H1 (cell line): ENCODE measurements around the gene ALPK3. TPM values are rescaled to one million over a fixed set of nuclear protein-coding genes. Genes with fewer than 3 reads are reported as not detected.

Experiments
- CTCF ChIA-PET: fragments of 300-600 bp; sonication (Branson Sonifier 250); formaldehyde crosslinking; loops from one replicate; lab custom pipeline; 2021; ENCODE audit not compliant: partially characterized antibody; lab: Charles Lee
- POLR2A ChIA-PET: fragments of 300-600 bp; sonication (Branson Sonifier 250); formaldehyde crosslinking; loops from one replicate; lab custom pipeline; 2021; ENCODE audit warnings: inconsistent platforms; ENCODE audit not compliant: partially characterized antibody; lab: Charles Lee
- DNase-seq, 2 experiments: peaks; one replicate each; pipeline versions ENCODE4 v3.0.0 to v3.0.0-alpha.2; 2010 to 2022; ENCODE audit warnings: low spot score in 2 of 2, low read depth in 1 of 2, mixed read lengths in 1 of 2
- FAIRE-seq: peaks from 2 replicates; lab custom pipeline; 2011; peaks lifted over from hg19 to GRCh38; lab: Jason Lieb, UNC
- H2AFZ ChIP-seq: 2 replicates; pipeline ENCODE4 v1.8.1; 2012; ENCODE audit warnings: low read length, inconsistent platforms
- H2AK5ac ChIP-seq: 2 replicates; pipeline ENCODE4 v1.6.1; 2013; ENCODE audit warnings: low read depth, low read length
- H2BK120ac ChIP-seq: replicated peaks from 2 replicates; pipeline ENCODE3; 2013; ENCODE audit warnings: low read depth, low read length, inconsistent platforms
- H2BK12ac ChIP-seq: 2 replicates; pipeline ENCODE4 v1.6.1; 2013; ENCODE audit warnings: low read depth, low read length
- H2BK15ac ChIP-seq: 2 replicates; pipeline ENCODE4 v1.6.1; 2013; ENCODE audit warnings: low read length
- H2BK20ac ChIP-seq: 2 replicates; pipeline ENCODE4 v1.6.1; 2013; ENCODE audit warnings: low read length
- H2BK5ac ChIP-seq: 2 replicates; pipeline ENCODE4 v1.6.1; 2013; ENCODE audit warnings: low read depth, low read length
- H3K14ac ChIP-seq: 2 replicates; pipeline ENCODE4 v1.6.1; 2013; ENCODE audit warnings: inconsistent platforms; ENCODE audit not compliant: insufficient read length
- H3K18ac ChIP-seq: 2 replicates; pipeline ENCODE4 v1.6.1; 2013; ENCODE audit warnings: low read length; ENCODE audit errors: extremely low read depth
- H3K23ac ChIP-seq: 2 replicates; pipeline ENCODE4 v1.6.1; 2013; ENCODE audit warnings: inconsistent platforms; ENCODE audit not compliant: insufficient read length
- H3K23me2 ChIP-seq: 2 replicates; pipeline ENCODE4 v1.6.1; 2013; ENCODE audit warnings: low read depth, low read length
- H3K27ac ChIP-seq: 2 replicates; pipeline ENCODE4 v1.6.1; 2011; ENCODE audit warnings: low read depth, low read length, inconsistent platforms
- H3K27me3 ChIP-seq, 4 experiments: replicated peaks in 1 of 4; 1 replicate in 1 of 4; 2 replicates in 3 of 4; pipeline versions ENCODE4 v1.6.1 to v1.8.1; 2011 to 2013; ENCODE audit warnings: low read length in 3 of 4, mild to moderate bottlenecking in 3 of 4, inconsistent platforms in 2 of 4, mixed read lengths in 2 of 4, moderate library complexity in 1 of 4; ENCODE audit not compliant: control insufficient read depth in 3 of 4, insufficient read depth in 3 of 4; ENCODE audit errors: extremely low read depth in 1 of 4
- H3K36me3 ChIP-seq, 4 experiments: 2 replicates each; pipeline versions ENCODE4 v1.6.1 to v1.8.1; 2011 to 2013; ENCODE audit warnings: mild to moderate bottlenecking in 4 of 4, low read length in 3 of 4, moderate library complexity in 2 of 4, control low read depth in 1 of 4, inconsistent platforms in 1 of 4; ENCODE audit not compliant: insufficient read depth in 4 of 4, control insufficient read depth in 2 of 4
- H3K4ac ChIP-seq: replicated peaks from 2 replicates; pipeline ENCODE3; 2013; ENCODE audit warnings: low read length, low read depth, mixed read lengths, inconsistent platforms; ENCODE audit not compliant: insufficient read length
- H3K4me1 ChIP-seq, 4 experiments: replicated peaks in 1 of 4; 1 replicate in 1 of 4; 2 replicates in 3 of 4; pipeline versions ENCODE4 v1.6.1 to v1.8.1; 2011 to 2013; ENCODE audit warnings: low read length in 3 of 4, inconsistent platforms in 2 of 4, mixed read lengths in 1 of 4; ENCODE audit not compliant: insufficient read depth in 4 of 4, control insufficient read depth in 3 of 4
- H3K4me2 ChIP-seq, 2 experiments: 2 replicates each; pipeline versions ENCODE4 v1.6.1 to v1.8.1; 2011 to 2013; ENCODE audit warnings: low read depth in 2 of 2, low read length in 2 of 2, control low read depth in 1 of 2, inconsistent platforms in 1 of 2, mild to moderate bottlenecking in 1 of 2; ENCODE audit not compliant: insufficient read depth in 1 of 2
- H3K4me3 ChIP-seq, 4 experiments: fragments of 200-600, 300-600 bp in 1 of 4; sonication (generic), shearing (Covaris generic), sonication (Bioruptor Twin) in 1 of 4; 2 replicates each; pipeline versions ENCODE4 v1.5.1 to v1.8.1; 2011 to 2016; ENCODE audit warnings: low read length in 4 of 4, low read depth in 3 of 4, control low read depth in 2 of 4, inconsistent platforms in 2 of 4, mild to moderate bottlenecking in 2 of 4, mixed read lengths in 1 of 4, moderate library complexity in 1 of 4; ENCODE audit not compliant: insufficient read depth in 2 of 4; ENCODE audit errors: extremely low read depth in 1 of 4
- H3K56ac ChIP-seq: replicated peaks from 2 replicates; pipeline ENCODE3; 2013; ENCODE audit warnings: low read depth, mild to moderate bottlenecking, mixed read lengths, low read length, inconsistent platforms; ENCODE audit not compliant: insufficient read length
- H3K79me1 ChIP-seq: 2 replicates; pipeline ENCODE4 v1.6.1; 2013; ENCODE audit warnings: low read depth, low read length, control low read depth
- H3K79me2 ChIP-seq, 2 experiments: 2 replicates each; pipeline versions ENCODE4 v1.6.1 to v1.8.1; 2012 to 2013; ENCODE audit warnings: low read length in 2 of 2, mild to moderate bottlenecking in 2 of 2, inconsistent platforms in 1 of 2; ENCODE audit not compliant: insufficient read depth in 2 of 2, control insufficient read depth in 1 of 2
- H3K9ac ChIP-seq, 4 experiments: replicated peaks in 1 of 4; 1 replicate in 1 of 4; 2 replicates in 3 of 4; pipeline versions ENCODE4 v1.6.1 to v1.8.1; 2011 to 2013; ENCODE audit warnings: low read depth in 3 of 4, low read length in 3 of 4, control low read depth in 2 of 4, mild to moderate bottlenecking in 2 of 4, moderate library complexity in 2 of 4, inconsistent platforms in 1 of 4; ENCODE audit errors: extremely low read depth in 1 of 4
- H3K9me3 ChIP-seq, 2 experiments: 2 replicates each; pipeline versions ENCODE4 v1.6.1 to v1.8.1; 2012 to 2013; ENCODE audit warnings: mild to moderate bottlenecking in 2 of 2, moderate library complexity in 2 of 2, control low read depth in 1 of 2, inconsistent platforms in 1 of 2, low read depth in 1 of 2, low read length in 1 of 2, mixed read lengths in 1 of 2; ENCODE audit not compliant: insufficient read depth in 2 of 2
- H4K20me1 ChIP-seq, 2 experiments: replicated peaks in 1 of 2; 2 replicates each; pipeline versions ENCODE3 to v1.8.1; 2011 to 2013; ENCODE audit warnings: inconsistent platforms in 2 of 2, low read length in 2 of 2, mild to moderate bottlenecking in 1 of 2; ENCODE audit not compliant: insufficient read depth in 2 of 2, control insufficient read depth in 1 of 2
- H4K5ac ChIP-seq: 2 replicates; pipeline ENCODE4 v1.6.1; 2013; ENCODE audit warnings: low read length, low read depth, mixed read lengths, inconsistent platforms; ENCODE audit not compliant: insufficient read length
- H4K8ac ChIP-seq: 2 replicates; pipeline ENCODE4 v1.8.0; 2013; ENCODE audit warnings: mild to moderate bottlenecking, moderate library complexity, low read length, inconsistent platforms; ENCODE audit not compliant: insufficient read depth; ENCODE audit errors: extremely low read depth
- H4K91ac ChIP-seq: replicated peaks from 2 replicates; pipeline ENCODE3; 2013; ENCODE audit warnings: low read length, mixed read lengths, inconsistent platforms; ENCODE audit not compliant: insufficient read length
- BCL11A ChIP-seq, 2 experiments: IDR thresholded peaks; one replicate each; pipeline ENCODE4 v1.6.1; 2011; ENCODE audit warnings: low read depth in 2 of 2, low read length in 2 of 2, mild to moderate bottlenecking in 2 of 2
- BRCA1 ChIP-seq: IDR thresholded peaks from 2 replicates; pipeline ENCODE4 v1.6.1; 2012; ENCODE audit warnings: low read depth, low read length, improper control_type of control experiment
- CHD1 ChIP-seq: IDR thresholded peaks from 2 replicates; pipeline ENCODE4 v1.6.1; 2012; ENCODE audit warnings: low read depth, low read length, improper control_type of control experiment
- HDAC6 ChIP-seq: IDR thresholded peaks from one replicate; pipeline ENCODE4 v1.7.1; 2012; ENCODE audit warnings: low read depth, mild to moderate bottlenecking, inconsistent platforms, low read length, moderate library complexity
- MAFK ChIP-seq: IDR thresholded peaks from 2 replicates; pipeline ENCODE4 v1.6.1; 2012; ENCODE audit warnings: low read depth, mild to moderate bottlenecking, improper control_type of control experiment, low read length
- PHF8 ChIP-seq: fragments of 200-600 bp; sonication (generic); conservative IDR thresholded peaks from 2 replicates; pipeline ENCODE4 v1.7.1; 2012; ENCODE audit warnings: low read depth, mild to moderate bottlenecking, inconsistent platforms, low read length, moderate library complexity
- SAP30 ChIP-seq: fragments of 300-600 bp; sonication (generic); IDR thresholded peaks from 2 replicates; pipeline ENCODE4 v1.7.1; 2012; ENCODE audit warnings: low read length, moderate library complexity, mild to moderate bottlenecking, inconsistent platforms; ENCODE audit not compliant: insufficient read depth, insufficient replicate concordance
- SIRT6 ChIP-seq: IDR thresholded peaks from one replicate; pipeline ENCODE4 v1.7.1; 2012; ENCODE audit warnings: low read length, inconsistent platforms
- SP2 ChIP-seq: IDR thresholded peaks from 2 replicates; pipeline ENCODE4 v1.6.1; 2012; ENCODE audit warnings: mild to moderate bottlenecking, low read length, inconsistent platforms
- SP4 ChIP-seq: IDR thresholded peaks from 2 replicates; pipeline ENCODE4 v1.6.1; 2012; ENCODE audit warnings: low read length, inconsistent platforms
- SRF ChIP-seq: IDR thresholded peaks from 2 replicates; pipeline ENCODE4 v1.6.1; 2011; ENCODE audit warnings: mild to moderate bottlenecking, low read depth, low read length, moderate library complexity
- TAF7 ChIP-seq: optimal IDR thresholded peaks from 2 replicates; pipeline ENCODE3; 2011; ENCODE audit warnings: low read depth, mild to moderate bottlenecking, inconsistent platforms, low read length, moderate library complexity, borderline replicate concordance
- TBP ChIP-seq: IDR thresholded peaks from 2 replicates; pipeline ENCODE4 v1.6.1; 2011; ENCODE audit warnings: low read depth, low read length, improper control_type of control experiment
- YY1 ChIP-seq: IDR thresholded peaks from 2 replicates; pipeline ENCODE4 v1.6.1; 2011; ENCODE audit warnings: low read depth, mild to moderate bottlenecking, low read length
- WGBS, 2 experiments: shearing (Covaris generic) in 1 of 2; methylation state at CpG; one replicate each; pipeline versions ENCODE4 v1.1.6 to v1.1.7; 2013 to 2015; ENCODE audit warnings: low lambda C conversion rate in 2 of 2, mixed read lengths in 2 of 2, inconsistent platforms in 1 of 2, low coverage in 1 of 2, missing lambda C conversion rate in 1 of 2; ENCODE audit not compliant: insufficient replicate concordance in 2 of 2, insufficient coverage in 1 of 2, insufficient read length in 1 of 2; ENCODE audit errors: extremely low coverage in 1 of 2, missing lambda C conversion rate in 1 of 2; 5-methylcytosine and 5-hydroxymethylcytosine counted together
- polyA plus RNA-seq, 7 experiments: library from polyadenylated mRNA; depleted of rRNA in 3 of 7; stranded (reverse) in 5 of 7; unstranded in 2 of 7; fragments of >200 nt in 5 of 7; fragments of 200-250 nt in 2 of 7; gene quantifications; 1 replicate in 5 of 7; 2 replicates in 1 of 7; 4 replicates in 1 of 7; pipeline versions ENCODE4 v1.2.1 to v1.2.3, GENCODE V29; 2011 to 2013; ENCODE audit warnings: missing spikeins in 2 of 7, mixed read lengths in 2 of 7
- total RNA-seq: library from RNA; stranded (reverse); fragmentation: NEBNext Ultra II Directional; extraction: Animal tissue kit (Norgen Biotek cat#: 25700); gene quantifications from 2 replicates; pipeline ENCODE4 v1.2.1, GENCODE V29; 2021

The ALPK3 gene
- total and polyA plus RNA-seq, 2 of the 8 experiments (the other 6 are each of a cell fraction or from before 2014, with no cell fraction given) = 4.4 to 19.2 TPM

DNA sequence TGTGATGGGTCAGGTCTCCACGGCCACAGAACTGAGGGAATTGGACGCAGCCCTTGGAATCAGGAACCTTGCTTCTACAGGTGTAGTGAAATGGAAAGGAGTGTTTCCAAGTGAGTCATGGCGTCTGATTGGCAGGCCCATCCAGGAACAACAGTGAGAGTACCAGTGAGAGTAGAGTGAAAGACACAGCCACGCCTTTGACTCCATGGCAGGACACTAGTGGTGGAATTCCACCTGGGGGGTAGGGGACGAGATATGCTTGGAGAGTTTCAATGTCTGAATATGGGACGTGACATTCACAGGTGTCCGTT, 64.3 kb downstream of the ALPK3 start:
- Histone ChIP-seq H4K91ac (no peak overlapping the region), H4K20me1 (no peaks in the 10 kb centered on the region), H4K8ac (no peak overlapping the region), H3K79me1 (no peaks in the 10 kb centered on the region), H2AFZ (no peak overlapping the region), H3K4me1 (peaks cover 0 to 4% (median 0%) of the 10 kb centered on the region in 4 experiments; a peak in 1 of 7 replicates), H2BK20ac (no peak overlapping the region), H3K4me2 (no peak overlapping the region), H3K27ac (no peak overlapping the region), H3K79me2 (no peaks in the 10 kb centered on the region), H3K23me2 (no peaks in the 10 kb centered on the region), H2BK15ac (no peak overlapping the region), H2BK120ac (no peak overlapping the region), H3K23ac (no peak overlapping the region), H3K27me3 (no peaks in the 10 kb centered on the region), H2BK5ac (no peak overlapping the region), H3K56ac (no peak overlapping the region), H3K4me3 (no peak overlapping the region), H3K9ac (no peak overlapping the region), H3K9me3 (no peaks in the 10 kb centered on the region), H3K36me3 (no peaks in the 10 kb centered on the region), H2BK12ac (no peak overlapping the region), H3K18ac (no peak overlapping the region), H3K14ac (no peak overlapping the region), H2AK5ac (no peak overlapping the region), H3K4ac (no peak overlapping the region), H4K5ac (no peak overlapping the region)
- WGBS, 2 experiments = 85% methylated on average over 7 of the region's 7 CpGs; no CpG with 5 or more reads in 1 of the 2 experiments
- TF ChIP-seq TBP (no peak), BCL11A (IDR thresholded peaks at IDR 0.05; ENCODE audit: low read depth in 2 of 2, low read length in 2 of 2) (no peak), MAFK (no peak), SRF (no peak), HDAC6 (no peak), BRCA1 (no peak), SAP30 (no peak), SP4 (no peak), PHF8 (no peak), YY1 (no peak), SP2 (no peak), SIRT6 (no peak), CHD1 (no peak), TAF7 (no peak)
- FAIRE-seq (no peak), DNase-seq (no peak)
- CTCF ChIA-PET = interaction anchor here (0.8 to 1.5 kb wide), 8 partner anchors 10 to 70 kb away, joined by 3 to 7 read pairs (median 4); no protein-coding TSS in a partner anchor
- POLR2A ChIA-PET = no interaction called here
